ENCODE data around the gene RAVER2.

GRCh38 chr1:64745181-64745985, 508 bp downstream of the RAVER2 start:
- TF ChIP-seq EZH2 (IDR thresholded peaks at IDR 0.05; ENCODE audit: low read depth, unreplicated experiment) (no peak), CTCF (conservative IDR thresholded peaks at IDR 0.05; ENCODE audit: low read depth in 2 of 2) (no peak; a peak in 1 of 4 replicates), JUNB (IDR thresholded peaks at IDR 0.05; ENCODE audit: unreplicated experiment) (no peak), CREB1 (CRISPR knock-in tag; IDR thresholded peaks at IDR 0.05; ENCODE audit: low read depth) (no peak)
- TF ChIP-seq, protein P1, sequence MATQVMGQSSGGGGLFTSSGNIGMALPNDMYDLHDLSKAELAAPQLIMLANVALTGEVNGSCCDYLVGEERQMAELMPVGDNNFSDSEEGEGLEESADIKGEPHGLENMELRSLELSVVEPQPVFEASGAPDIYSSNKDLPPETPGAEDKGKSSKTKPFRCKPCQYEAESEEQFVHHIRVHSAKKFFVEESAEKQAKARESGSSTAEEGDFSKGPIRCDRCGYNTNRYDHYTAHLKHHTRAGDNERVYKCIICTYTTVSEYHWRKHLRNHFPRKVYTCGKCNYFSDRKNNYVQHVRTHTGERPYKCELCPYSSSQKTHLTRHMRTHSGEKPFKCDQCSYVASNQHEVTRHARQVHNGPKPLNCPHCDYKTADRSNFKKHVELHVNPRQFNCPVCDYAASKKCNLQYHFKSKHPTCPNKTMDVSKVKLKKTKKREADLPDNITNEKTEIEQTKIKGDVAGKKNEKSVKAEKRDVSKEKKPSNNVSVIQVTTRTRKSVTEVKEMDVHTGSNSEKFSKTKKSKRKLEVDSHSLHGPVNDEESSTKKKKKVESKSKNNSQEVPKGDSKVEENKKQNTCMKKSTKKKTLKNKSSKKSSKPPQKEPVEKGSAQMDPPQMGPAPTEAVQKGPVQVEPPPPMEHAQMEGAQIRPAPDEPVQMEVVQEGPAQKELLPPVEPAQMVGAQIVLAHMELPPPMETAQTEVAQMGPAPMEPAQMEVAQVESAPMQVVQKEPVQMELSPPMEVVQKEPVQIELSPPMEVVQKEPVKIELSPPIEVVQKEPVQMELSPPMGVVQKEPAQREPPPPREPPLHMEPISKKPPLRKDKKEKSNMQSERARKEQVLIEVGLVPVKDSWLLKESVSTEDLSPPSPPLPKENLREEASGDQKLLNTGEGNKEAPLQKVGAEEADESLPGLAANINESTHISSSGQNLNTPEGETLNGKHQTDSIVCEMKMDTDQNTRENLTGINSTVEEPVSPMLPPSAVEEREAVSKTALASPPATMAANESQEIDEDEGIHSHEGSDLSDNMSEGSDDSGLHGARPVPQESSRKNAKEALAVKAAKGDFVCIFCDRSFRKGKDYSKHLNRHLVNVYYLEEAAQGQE (IDR thresholded peaks at IDR 0.05; ENCODE audit: unreplicated experiment): no peak

All from GM23338 (cell line).